Suprapubic skin (tissue), 4 donors: ENCODE data around the gene KRTAP4-6.

Experiments
- EP300 ChIP-seq: sonication (generic); formaldehyde crosslinking; IDR thresholded peaks from one replicate; pipeline ENCODE4 v1.6.1; 2017; ENCODE audit warnings: antibody characterized with exemption
- POLR2A ChIP-seq, 2 donors: fragments of 450-650 bp; IDR thresholded peaks; one replicate each; pipeline ENCODE4 v1.6.1; 2017; ENCODE audit warnings: antibody characterized with exemption in 2 of 2, mild to moderate bottlenecking in 2 of 2, moderate library complexity in 2 of 2
- POLR2AphosphoS5 ChIP-seq, 3 donors: sonication (generic); formaldehyde crosslinking; IDR thresholded peaks; one replicate each; pipeline ENCODE4 v1.6.1; 2017; ENCODE audit warnings: antibody characterized with exemption in 3 of 3
- TF ChIP-seq, protein P1 (sequence below), 2 donors: fragments of 200-600 bp in 1 of 2; fragments of 450-650 bp in 1 of 2; sonication (generic) in 1 of 2; IDR thresholded peaks; one replicate each; pipeline ENCODE4 v1.5.1; 2016 to 2019; ENCODE audit warnings: antibody characterized with exemption in 2 of 2, mild to moderate bottlenecking in 1 of 2, moderate library complexity in 1 of 2

DNA sequence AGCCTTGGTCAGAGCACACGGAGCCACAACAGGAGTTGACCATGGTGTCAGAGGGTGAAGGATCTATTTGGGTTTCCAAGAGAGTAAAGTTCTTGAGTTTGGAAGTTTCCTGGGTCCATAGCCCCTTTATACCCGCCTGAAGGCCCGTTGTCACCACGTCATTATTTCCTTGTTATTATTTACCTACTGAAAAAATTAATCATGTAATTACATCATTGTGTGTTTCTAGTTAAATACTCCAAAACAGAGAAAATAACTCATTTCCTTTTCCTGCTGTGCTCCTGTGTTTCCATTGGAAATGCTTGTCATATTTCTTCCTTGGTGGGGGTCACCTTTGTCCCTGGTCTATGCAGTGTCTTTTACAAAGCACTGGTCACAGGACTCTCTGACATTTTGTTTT lies 42.3 kb downstream of the KRTAP4-6 start, which contains the start of gene KRTAP4-8:
- TF ChIP-seq, protein P1, sequence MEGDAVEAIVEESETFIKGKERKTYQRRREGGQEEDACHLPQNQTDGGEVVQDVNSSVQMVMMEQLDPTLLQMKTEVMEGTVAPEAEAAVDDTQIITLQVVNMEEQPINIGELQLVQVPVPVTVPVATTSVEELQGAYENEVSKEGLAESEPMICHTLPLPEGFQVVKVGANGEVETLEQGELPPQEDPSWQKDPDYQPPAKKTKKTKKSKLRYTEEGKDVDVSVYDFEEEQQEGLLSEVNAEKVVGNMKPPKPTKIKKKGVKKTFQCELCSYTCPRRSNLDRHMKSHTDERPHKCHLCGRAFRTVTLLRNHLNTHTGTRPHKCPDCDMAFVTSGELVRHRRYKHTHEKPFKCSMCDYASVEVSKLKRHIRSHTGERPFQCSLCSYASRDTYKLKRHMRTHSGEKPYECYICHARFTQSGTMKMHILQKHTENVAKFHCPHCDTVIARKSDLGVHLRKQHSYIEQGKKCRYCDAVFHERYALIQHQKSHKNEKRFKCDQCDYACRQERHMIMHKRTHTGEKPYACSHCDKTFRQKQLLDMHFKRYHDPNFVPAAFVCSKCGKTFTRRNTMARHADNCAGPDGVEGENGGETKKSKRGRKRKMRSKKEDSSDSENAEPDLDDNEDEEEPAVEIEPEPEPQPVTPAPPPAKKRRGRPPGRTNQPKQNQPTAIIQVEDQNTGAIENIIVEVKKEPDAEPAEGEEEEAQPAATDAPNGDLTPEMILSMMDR (IDR thresholded peaks at IDR 0.05): no peak
- TF ChIP-seq EP300: no peak
- TF ChIP-seq POLR2A (IDR thresholded peaks at IDR 0.05): no peak
- TF ChIP-seq POLR2AphosphoS5 (IDR thresholded peaks at IDR 0.05): no peak
